Measurements from ENCODE around the gene ITGBL1.

DNA sequence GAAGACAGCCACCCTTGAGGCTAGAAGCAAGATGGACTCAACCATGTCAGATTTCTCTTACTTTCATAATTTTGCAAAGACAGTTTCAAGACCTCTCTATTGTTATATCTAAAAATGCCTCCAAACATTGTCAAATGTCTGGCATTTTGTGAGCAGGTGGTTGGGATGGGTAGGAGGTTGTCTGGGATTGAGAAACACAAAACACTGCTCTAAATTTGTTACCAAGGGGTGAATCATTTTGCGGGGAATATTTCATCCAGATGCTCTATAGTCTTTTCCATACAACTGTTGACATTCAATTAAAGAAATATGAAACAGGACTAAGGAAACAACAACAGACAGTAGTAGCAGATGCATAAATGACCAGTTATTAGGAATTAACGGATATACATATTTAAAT is 208.2 kb downstream of the ITGBL1 start:
- TF ChIP-seq, protein P1, sequence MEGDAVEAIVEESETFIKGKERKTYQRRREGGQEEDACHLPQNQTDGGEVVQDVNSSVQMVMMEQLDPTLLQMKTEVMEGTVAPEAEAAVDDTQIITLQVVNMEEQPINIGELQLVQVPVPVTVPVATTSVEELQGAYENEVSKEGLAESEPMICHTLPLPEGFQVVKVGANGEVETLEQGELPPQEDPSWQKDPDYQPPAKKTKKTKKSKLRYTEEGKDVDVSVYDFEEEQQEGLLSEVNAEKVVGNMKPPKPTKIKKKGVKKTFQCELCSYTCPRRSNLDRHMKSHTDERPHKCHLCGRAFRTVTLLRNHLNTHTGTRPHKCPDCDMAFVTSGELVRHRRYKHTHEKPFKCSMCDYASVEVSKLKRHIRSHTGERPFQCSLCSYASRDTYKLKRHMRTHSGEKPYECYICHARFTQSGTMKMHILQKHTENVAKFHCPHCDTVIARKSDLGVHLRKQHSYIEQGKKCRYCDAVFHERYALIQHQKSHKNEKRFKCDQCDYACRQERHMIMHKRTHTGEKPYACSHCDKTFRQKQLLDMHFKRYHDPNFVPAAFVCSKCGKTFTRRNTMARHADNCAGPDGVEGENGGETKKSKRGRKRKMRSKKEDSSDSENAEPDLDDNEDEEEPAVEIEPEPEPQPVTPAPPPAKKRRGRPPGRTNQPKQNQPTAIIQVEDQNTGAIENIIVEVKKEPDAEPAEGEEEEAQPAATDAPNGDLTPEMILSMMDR (IDR thresholded peaks at IDR 0.05; ENCODE audit: control extremely low read depth in 1 of 3, insufficient read depth in 1 of 3, low read depth in 1 of 3, low read length in 3 of 3): no peak
- TF ChIP-seq RAD21 (IDR thresholded peaks at IDR 0.05 in 1 of 2, conservative IDR thresholded peaks at IDR 0.05 in 1 of 2; ENCODE audit: low read depth in 2 of 2, low read length in 2 of 2): no peak
- TF ChIP-seq FOSL1 (IDR thresholded peaks at IDR 0.05; ENCODE audit: insufficient read depth, low read depth, low read length): no peak
- no peak for TF ChIP-seq EGR1 (IDR thresholded peaks at IDR 0.05; ENCODE audit: borderline replicate concordance, low read depth, low read length)
- TF ChIP-seq BRCA1 (IDR thresholded peaks at IDR 0.05; ENCODE audit: low read depth, low read length): no peak
- no peak for TF ChIP-seq BCL11A (IDR thresholded peaks at IDR 0.05; ENCODE audit: low read depth in 2 of 2, low read length in 2 of 2)
- no peak for TF ChIP-seq CEBPB (IDR thresholded peaks at IDR 0.05; ENCODE audit: low read depth, low read length)
- no peak for TF ChIP-seq SIX5 (IDR thresholded peaks at IDR 0.05; ENCODE audit: low read depth, low read length)
- TF ChIP-seq EZH2 (IDR thresholded peaks at IDR 0.05; ENCODE audit: low read depth, low read length, severe bottlenecking): no peak
- no peak for TF ChIP-seq CBX8 (IDR thresholded peaks at IDR 0.05; ENCODE audit: borderline replicate concordance, low read depth, low read length)
- no peak for TF ChIP-seq TAF1 (IDR thresholded peaks at IDR 0.05; ENCODE audit: low read depth, low read length)
- no peak for TF ChIP-seq TEAD4 (IDR thresholded peaks at IDR 0.05; ENCODE audit: low read depth, low read length)
- TF ChIP-seq, protein P2, sequence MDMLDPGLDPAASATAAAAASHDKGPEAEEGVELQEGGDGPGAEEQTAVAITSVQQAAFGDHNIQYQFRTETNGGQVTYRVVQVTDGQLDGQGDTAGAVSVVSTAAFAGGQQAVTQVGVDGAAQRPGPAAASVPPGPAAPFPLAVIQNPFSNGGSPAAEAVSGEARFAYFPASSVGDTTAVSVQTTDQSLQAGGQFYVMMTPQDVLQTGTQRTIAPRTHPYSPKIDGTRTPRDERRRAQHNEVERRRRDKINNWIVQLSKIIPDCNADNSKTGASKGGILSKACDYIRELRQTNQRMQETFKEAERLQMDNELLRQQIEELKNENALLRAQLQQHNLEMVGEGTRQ (IDR thresholded peaks at IDR 0.05; ENCODE audit: low read length): no peak
